HEK293T (cell line): Measurements from ENCODE around the gene CD300LF.

ENCODE experiments used
- ARNT ChIP-seq: fragments of 450-650 bp; IDR thresholded peaks from 2 replicates; pipeline ENCODE4 v1.6.1; 2017; ENCODE audit warnings: mild to moderate bottlenecking
- FOXK2 ChIP-seq: fragments of 450-650 bp; IDR thresholded peaks from 2 replicates; pipeline ENCODE4 v1.6.1; 2016; ENCODE audit warnings: mild to moderate bottlenecking
- FOXM1 ChIP-seq: fragments of 450-650 bp; IDR thresholded peaks from 2 replicates; pipeline ENCODE4 v1.6.1; 2017; ENCODE audit warnings: mild to moderate bottlenecking, borderline replicate concordance
- NFRKB ChIP-seq: fragments of 450-650 bp; IDR thresholded peaks from 2 replicates; pipeline ENCODE4 v1.6.1; 2016; ENCODE audit warnings: mild to moderate bottlenecking, moderate library complexity
- PKNOX1 ChIP-seq: fragments of 450-650 bp; IDR thresholded peaks from 2 replicates; pipeline ENCODE4 v1.6.1; 2016
- SP1 ChIP-seq: fragments of 450-650 bp; IDR thresholded peaks from 2 replicates; pipeline ENCODE4 v1.6.1; 2017
- ZNF384 ChIP-seq: fragments of 450-650 bp; IDR thresholded peaks from 2 replicates; pipeline ENCODE4 v1.6.1; 2016

- TF ChIP-seq NFRKB (no peak), SP1 (no peak), FOXM1 (no peak), ZNF384 (no peak), FOXK2 (no peak), ARNT (no peak), PKNOX1 (no peak)
Measured at GRCh38 chr17:74740173-74740572, 27.4 kb upstream of the CD300LF start.
